GM04504 (cell line): Measurements from ENCODE around the gene TYROBP.
A peak's percentile ranks its signal among the peaks of the same experiment; 100 is the strongest.
"Not testable (repeated sequence)": the region's sequence is repeated elsewhere in the genome, so short reads cannot be mapped to it uniquely, and the experiment has no call there.

ENCODE experiments used
- DNase-seq: peaks from one replicate; pipeline ENCODE4 v3.0.0-alpha.2; 2012; ENCODE audit warnings: low read depth

TYROBP gene

GRCh38 chr19:35931874-35932202, 23.7 kb upstream of the TYROBP start:
- DNase-seq, result no peak

- peak; percentile 99 for DNase-seq
Observed at GRCh38 chr19:35931161-35931873, 23.2 kb upstream of the TYROBP start.

- DNase-seq, result no peak
Observed at GRCh38 chr19:35929876-35930275, 21.8 kb upstream of the TYROBP start.

- no peak for DNase-seq
Observed at GRCh38 chr19:35928507-35928906, 20.4 kb upstream of the TYROBP start.

- no peak for DNase-seq
Observed at GRCh38 chr19:35925501-35925900, 17.4 kb upstream of the TYROBP start.

GRCh38 chr19:35921012-35921411, 12.9 kb upstream of the TYROBP start:
- DNase-seq, result no peak

GRCh38 chr19:35919306-35919705, 11.2 kb upstream of the TYROBP start:
- DNase-seq, result no peak

- DNase-seq, result no peak
Observed at GRCh38 chr19:35915443-35915842, 7.3 kb upstream of the TYROBP start.

GRCh38 chr19:35913589-35913988, 5.5 kb upstream of the TYROBP start:
- DNase-seq, result no peak

GRCh38 chr19:35911790-35912189, 3.7 kb upstream of the TYROBP start:
- no peak for DNase-seq

GRCh38 chr19:35911173-35911572, 3.1 kb upstream of the TYROBP start:
- DNase-seq, result no peak

GRCh38 chr19:35910355-35910754, 2.3 kb upstream of the TYROBP start:
- DNase-seq, result not testable (repeated sequence)

GRCh38 chr19:35909684-35910035, 1.6 kb upstream of the TYROBP start:
- DNase-seq, result no peak

GRCh38 chr19:35908973-35909683, 1.0 kb upstream of the TYROBP start:
- DNase-seq, result no peak

- DNase-seq, result no peak
Observed at GRCh38 chr19:35907377-35907745, 734 bp downstream of the TYROBP start.

GRCh38 chr19:35905178-35905727, 2.8 kb downstream of the TYROBP start:
- DNase-seq, result no peak

- DNase-seq, result no peak
Observed at GRCh38 chr19:35904311-35905068, 3.6 kb downstream of the TYROBP start.

- peak; percentile 48 for DNase-seq
Observed at GRCh38 chr19:35903550-35904179, 4.4 kb downstream of the TYROBP start.

GRCh38 chr19:35902870-35903475, 5.1 kb downstream of the TYROBP start:
- no peak for DNase-seq

- DNase-seq, result peak; percentile 68
Observed at GRCh38 chr19:35901854-35902661, 6.0 kb downstream of the TYROBP start, which contains the start of gene HCST. Gene HCST (plus strand): TSS chr19:35902529. CDS start chr19:35902594, 65 bp downstream.

- DNase-seq, result peak; percentile 67
Observed at GRCh38 chr19:35901055-35901644, 6.9 kb downstream of the TYROBP start.
